HepG2 (cell line): ENCODE data around the gene PDCD11. TPM values are rescaled to one million over a fixed set of nuclear protein-coding genes. Genes with fewer than 3 reads are reported as not detected.
A peak's percentile ranks its signal among the peaks of the same experiment; 100 is the strongest.

Source experiments
- ATF1 ChIP-seq: IDR thresholded peaks from 2 replicates; pipeline ENCODE4 v1.6.1; 2016; ENCODE audit warnings: mild to moderate bottlenecking, control low read depth
- CBX2 ChIP-seq, 2 experiments: fragments of 200-600 bp in 1 of 2; sonication (generic); formaldehyde crosslinking in 1 of 2; IDR thresholded peaks; 2 replicates each; pipeline versions ENCODE4 v1.7.0 to v1.8.1; 2018 to 2022; ENCODE audit warnings: low read depth in 2 of 2, low read length in 1 of 2, mild to moderate bottlenecking in 1 of 2, missing genetic modification reagents in 1 of 2
- CCAR2 ChIP-seq: fragments of 200-400 bp; formaldehyde crosslinking; optimal IDR thresholded peaks from 2 replicates; pipeline ENCODE3; 2018; ENCODE audit warnings: low read depth, mild to moderate bottlenecking, low read length, moderate library complexity
- CEBPZ ChIP-seq: IDR thresholded peaks from 2 replicates; pipeline ENCODE4 v1.6.1; 2012; ENCODE audit warnings: low read length, improper control_type of control experiment
- CREB1 ChIP-seq, 2 experiments: fragments of 450-650 bp in 1 of 2; IDR thresholded peaks; 2 replicates each; pipeline ENCODE4 v1.6.1; 2016 to 2017; ENCODE audit warnings: control low read depth in 1 of 2, mild to moderate bottlenecking in 1 of 2, missing compliant biosample characterization in 1 of 2, missing genetic modification characterization in 1 of 2
- FOXA3 ChIP-seq: IDR thresholded peaks from 2 replicates; pipeline ENCODE4 v1.6.1; 2016; ENCODE audit warnings: missing genetic modification reagents, missing compliant biosample characterization
- PRMT3 ChIP-seq: sonication (generic); formaldehyde crosslinking; IDR thresholded peaks from 2 replicates; pipeline ENCODE4 v1.8.1; 2022; ENCODE audit warnings: low read depth, mild to moderate bottlenecking, moderate library complexity, missing genetic modification reagents, borderline replicate concordance
- RBFOX2 ChIP-seq: fragments of 200-400 bp; formaldehyde crosslinking; IDR thresholded peaks from 2 replicates; pipeline ENCODE4 v1.6.1; 2017; ENCODE audit warnings: low read depth, mild to moderate bottlenecking, low read length
- REPIN1 ChIP-seq: sonication (generic); formaldehyde crosslinking; IDR thresholded peaks from 2 replicates; pipeline ENCODE4 v1.8.0; 2022; ENCODE audit warnings: missing genetic modification reagents, low read depth, mild to moderate bottlenecking, borderline replicate concordance
- SNRNP70 ChIP-seq: fragments of 200-400 bp; formaldehyde crosslinking; IDR thresholded peaks from 2 replicates; pipeline ENCODE4 v1.6.1; 2017; ENCODE audit warnings: mild to moderate bottlenecking, low read depth, low read length, moderate library complexity
- SOX13 ChIP-seq, 3 experiments: fragments of 450-650 bp in 1 of 3; sonication (generic) in 1 of 3; formaldehyde crosslinking in 1 of 3; IDR thresholded peaks in 2 of 3; conservative IDR thresholded peaks in 1 of 3; 2 replicates each; pipeline versions ENCODE4 v1.5.0 to v1.6.1; 2016 to 2020; ENCODE audit warnings: antibody characterized with exemption in 1 of 3, mild to moderate bottlenecking in 1 of 3, missing compliant biosample characterization in 1 of 3, missing genetic modification reagents in 1 of 3, moderate library complexity in 1 of 3
- ZEB1 ChIP-seq: IDR thresholded peaks from 2 replicates; pipeline ENCODE4 v1.6.1; 2012; ENCODE audit warnings: mild to moderate bottlenecking, low read depth, inconsistent platforms; ENCODE audit not compliant: insufficient replicate concordance
- ZFP62 ChIP-seq: sonication (generic); formaldehyde crosslinking; IDR thresholded peaks from 2 replicates; pipeline ENCODE4 v1.4.0; 2020; ENCODE audit warnings: missing genetic modification reagents
- ZNF441 ChIP-seq: sonication (generic); formaldehyde crosslinking; IDR thresholded peaks from 2 replicates; pipeline ENCODE4 v1.7.0; 2021; ENCODE audit warnings: missing genetic modification reagents, borderline replicate concordance
- ZNF460 ChIP-seq: sonication (generic); formaldehyde crosslinking; IDR thresholded peaks from 2 replicates; pipeline ENCODE4 v1.5.1; 2020; ENCODE audit warnings: missing genetic modification reagents, mild to moderate bottlenecking, borderline replicate concordance
- ZNF567 ChIP-seq: sonication (generic); formaldehyde crosslinking; IDR thresholded peaks from 2 replicates; pipeline ENCODE4 v1.8.1; 2023; ENCODE audit warnings: mild to moderate bottlenecking, missing genetic modification reagents, borderline replicate concordance
- ZNF816 ChIP-seq: sonication (generic); formaldehyde crosslinking; IDR thresholded peaks from 2 replicates; pipeline ENCODE4 v1.8.0; 2022; ENCODE audit warnings: missing genetic modification reagents, mild to moderate bottlenecking, borderline replicate concordance
- ZNF883 ChIP-seq: sonication (generic); formaldehyde crosslinking; IDR thresholded peaks from 2 replicates; pipeline ENCODE4 v1.5.1; 2020; ENCODE audit warnings: mild to moderate bottlenecking, missing genetic modification reagents; ENCODE audit errors: not compliant biosample characterization
- polyA plus RNA-seq, 8 experiments: library from polyadenylated mRNA; depleted of rRNA in 3 of 8; stranded (reverse) in 7 of 8; unstranded in 1 of 8; fragments of >200 nt; fragmentation: Illumina TruSeq in 4 of 8; extraction: Trizol in 4 of 8; gene quantifications; 2 replicates each; pipeline versions ENCODE4 v1.2.1 to v1.2.3, GENCODE V29; 2011 to 2016; ENCODE audit warnings: low read depth in 4 of 8, missing spikeins in 1 of 8, mixed read lengths in 1 of 8; ENCODE audit not compliant: insufficient read depth in 1 of 8
- total RNA-seq, 5 experiments: library from RNA; depleted of rRNA; stranded (reverse); fragments of >200 nt; fragmentation: Illumina TruSeq; extraction: Trizol; gene quantifications; 2 replicates each; pipeline ENCODE4 v1.2.3, GENCODE V29; 2016; ENCODE audit warnings: low read depth in 1 of 5

Gene PDCD11
- total and polyA plus RNA-seq, 2 of the 13 experiments (the other 11 are each of a cell fraction or from before 2014, with no cell fraction given): 12.8 to 52.8 TPM

GRCh38 chr10:103367379-103367781 is 29.0 kb upstream of the PDCD11 start (continued):
- TF ChIP-seq CEBPZ (no peak), ZNF567 (no peak), SNRNP70 (no peak), ZNF883 (CRISPR knock-in tag) (no peak), REPIN1 (no peak), FOXA3 (CRISPR knock-in tag) (no peak), ZNF441 (CRISPR knock-in tag) (peak; percentile 98), ZNF816 (CRISPR knock-in tag) (no peak), SOX13 (IDR thresholded peaks at IDR 0.05) (no peak), SOX13 (CRISPR knock-in tag; conservative IDR thresholded peaks at IDR 0.05 in 1 of 2, IDR thresholded peaks at IDR 0.05 in 1 of 2) (no peak), ZNF460 (CRISPR knock-in tag) (peak; percentile 87; the same call in 1 of the 2 replicates), PRMT3 (no peak), ZEB1 (peak; percentile 54), CREB1 (IDR thresholded peaks at IDR 0.05) (no peak), CREB1 (CRISPR knock-in tag; IDR thresholded peaks at IDR 0.05) (no peak; the same call in 1 of the 2 replicates), ZFP62 (no peak), CBX2 (IDR thresholded peaks at IDR 0.05; ENCODE audit: low read depth, low read length) (no peak), CBX2 (CRISPR knock-in tag; IDR thresholded peaks at IDR 0.05; ENCODE audit: low read depth) (no peak), ATF1 (CRISPR knock-in tag) (peak; percentile 66; the same call in 1 of the 2 replicates), RBFOX2 (peak; percentile 43; the same call in 1 of the 2 replicates), CCAR2 (no peak)
